Right lobe of liver (tissue), 4 donors: ENCODE data around the gene CYS1.

ENCODE experiments used
- POLR2A ChIP-seq: fragments of 450-650 bp; IDR thresholded peaks from one replicate; pipeline ENCODE4 v1.6.1; 2017; ENCODE audit warnings: antibody characterized with exemption, mild to moderate bottlenecking
- TF ChIP-seq, protein P1 (sequence below), 4 donors: fragments of 200-600 bp in 3 of 4; fragments of 450-650 bp in 1 of 4; IDR thresholded peaks; one replicate each; pipeline versions ENCODE4 v1.5.1 to v1.8.0; 2016 to 2022; ENCODE audit warnings: antibody characterized with exemption in 4 of 4, mild to moderate bottlenecking in 2 of 4
- donor health status: DM: no; HTN: no; CAD: no.
- donor health status: DM: no; HTN: no; CAD: no.
- donor health status: DM: no; HTN: yes; CAD: no.

- TF ChIP-seq, protein P1, sequence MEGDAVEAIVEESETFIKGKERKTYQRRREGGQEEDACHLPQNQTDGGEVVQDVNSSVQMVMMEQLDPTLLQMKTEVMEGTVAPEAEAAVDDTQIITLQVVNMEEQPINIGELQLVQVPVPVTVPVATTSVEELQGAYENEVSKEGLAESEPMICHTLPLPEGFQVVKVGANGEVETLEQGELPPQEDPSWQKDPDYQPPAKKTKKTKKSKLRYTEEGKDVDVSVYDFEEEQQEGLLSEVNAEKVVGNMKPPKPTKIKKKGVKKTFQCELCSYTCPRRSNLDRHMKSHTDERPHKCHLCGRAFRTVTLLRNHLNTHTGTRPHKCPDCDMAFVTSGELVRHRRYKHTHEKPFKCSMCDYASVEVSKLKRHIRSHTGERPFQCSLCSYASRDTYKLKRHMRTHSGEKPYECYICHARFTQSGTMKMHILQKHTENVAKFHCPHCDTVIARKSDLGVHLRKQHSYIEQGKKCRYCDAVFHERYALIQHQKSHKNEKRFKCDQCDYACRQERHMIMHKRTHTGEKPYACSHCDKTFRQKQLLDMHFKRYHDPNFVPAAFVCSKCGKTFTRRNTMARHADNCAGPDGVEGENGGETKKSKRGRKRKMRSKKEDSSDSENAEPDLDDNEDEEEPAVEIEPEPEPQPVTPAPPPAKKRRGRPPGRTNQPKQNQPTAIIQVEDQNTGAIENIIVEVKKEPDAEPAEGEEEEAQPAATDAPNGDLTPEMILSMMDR (IDR thresholded peaks at IDR 0.05): no peak
- no peak for TF ChIP-seq POLR2A
Observed at GRCh38 chr2:10053351-10053750, 26.9 kb downstream of the CYS1 start.
